HepG2 (cell line): ENCODE data around the gene MSANTD1. TPM values are rescaled to one million over a fixed set of nuclear protein-coding genes. Genes with fewer than 3 reads are reported as not detected.

ENCODE experiments used
- ARID3A ChIP-seq: IDR thresholded peaks from 2 replicates; pipeline ENCODE4 v1.6.1; 2012; ENCODE audit warnings: low read depth, low read length, improper control_type of control experiment
- FOXP4 ChIP-seq: sonication (generic); formaldehyde crosslinking; IDR thresholded peaks from 2 replicates; pipeline ENCODE4 v1.4.0; 2020; ENCODE audit warnings: missing genetic modification reagents
- HDAC2 ChIP-seq: sonication (generic); formaldehyde crosslinking; IDR thresholded peaks from 2 replicates; pipeline ENCODE4 v1.4.0; 2020; ENCODE audit warnings: missing genetic modification reagents
- HES4 ChIP-seq: sonication (generic); formaldehyde crosslinking; IDR thresholded peaks from 2 replicates; pipeline ENCODE4 v1.9.0; 2021; ENCODE audit warnings: mild to moderate bottlenecking, missing genetic modification reagents, borderline replicate concordance
- HNF4G ChIP-seq, 2 experiments: sonication (generic) in 1 of 2; formaldehyde crosslinking in 1 of 2; IDR thresholded peaks; 2 replicates each; pipeline versions ENCODE4 v1.4.0 to v1.6.1; 2011 to 2020; ENCODE audit warnings: borderline replicate concordance in 2 of 2, low read depth in 2 of 2, mild to moderate bottlenecking in 2 of 2, low read length in 1 of 2, missing genetic modification reagents in 1 of 2, moderate library complexity in 1 of 2
- IKZF1 ChIP-seq: fragments of 450-650 bp; IDR thresholded peaks from 2 replicates; pipeline ENCODE4 v1.7.1; 2016
- JDP2 ChIP-seq: sonication (generic); formaldehyde crosslinking; IDR thresholded peaks from 2 replicates; pipeline ENCODE4 v1.8.1; 2022; ENCODE audit warnings: missing genetic modification reagents, borderline replicate concordance
- MIXL1 ChIP-seq: IDR thresholded peaks from 2 replicates; pipeline ENCODE4 v1.6.1; 2016
- MTA1 ChIP-seq: sonication (generic); formaldehyde crosslinking; IDR thresholded peaks from 2 replicates; pipeline ENCODE4 v1.4.0; 2020; ENCODE audit warnings: missing genetic modification reagents, mild to moderate bottlenecking, borderline replicate concordance
- NCOA2 ChIP-seq: sonication (generic); formaldehyde crosslinking; IDR thresholded peaks from 2 replicates; pipeline ENCODE4 v1.8.0; 2022; ENCODE audit warnings: inconsistent platforms
- PAXIP1 ChIP-seq: sonication (generic); formaldehyde crosslinking; conservative IDR thresholded peaks from 2 replicates; pipeline ENCODE4 v1.4.0; 2020; ENCODE audit warnings: mild to moderate bottlenecking, missing genetic modification reagents, moderate library complexity
- RAD51 ChIP-seq: fragments of 450-650 bp; IDR thresholded peaks from 2 replicates; pipeline ENCODE4 v1.6.1; 2016; ENCODE audit warnings: borderline replicate concordance
- RFX3 ChIP-seq: IDR thresholded peaks from 2 replicates; pipeline ENCODE4 v1.6.1; 2016; ENCODE audit warnings: missing biosample characterization, missing genetic modification reagents
- SALL2 ChIP-seq: sonication (generic); formaldehyde crosslinking; IDR thresholded peaks from 2 replicates; pipeline ENCODE4 v1.8.1; 2023; ENCODE audit warnings: mild to moderate bottlenecking, missing genetic modification reagents, inconsistent platforms
- THYN1 ChIP-seq: sonication (generic); formaldehyde crosslinking; IDR thresholded peaks from 2 replicates; pipeline ENCODE4 v1.8.1; 2023; ENCODE audit warnings: low read depth, mild to moderate bottlenecking, moderate library complexity, missing genetic modification reagents, borderline replicate concordance
- ZFP62 ChIP-seq: sonication (generic); formaldehyde crosslinking; IDR thresholded peaks from 2 replicates; pipeline ENCODE4 v1.4.0; 2020; ENCODE audit warnings: missing genetic modification reagents
- ZNF224 ChIP-seq: sonication (generic); formaldehyde crosslinking; IDR thresholded peaks from 2 replicates; pipeline ENCODE4 v1.5.0; 2020; ENCODE audit warnings: mild to moderate bottlenecking, missing genetic modification reagents
- ZNF235 ChIP-seq: sonication (generic); formaldehyde crosslinking; IDR thresholded peaks from 2 replicates; pipeline ENCODE4 v1.8.1; 2023; ENCODE audit warnings: mild to moderate bottlenecking, missing genetic modification reagents, borderline replicate concordance
- ZNF33A ChIP-seq: sonication (generic); formaldehyde crosslinking; IDR thresholded peaks from 2 replicates; pipeline ENCODE4 v1.5.1; 2020; ENCODE audit warnings: missing genetic modification reagents, mild to moderate bottlenecking, moderate library complexity, borderline replicate concordance
- ZNF468 ChIP-seq: sonication (generic); formaldehyde crosslinking; IDR thresholded peaks from 2 replicates; pipeline ENCODE4 v1.8.0; 2022; ENCODE audit warnings: mild to moderate bottlenecking, moderate library complexity, missing genetic modification reagents
- ZNF678 ChIP-seq: sonication (generic); formaldehyde crosslinking; IDR thresholded peaks from 2 replicates; pipeline ENCODE4 v1.4.0; 2020; ENCODE audit warnings: mild to moderate bottlenecking, missing genetic modification reagents
- ZNF709 ChIP-seq: sonication (generic); formaldehyde crosslinking; IDR thresholded peaks from 2 replicates; pipeline ENCODE4 v1.5.0; 2020; ENCODE audit warnings: mild to moderate bottlenecking, missing genetic modification reagents
- polyA plus RNA-seq, 8 experiments: library from polyadenylated mRNA; depleted of rRNA in 3 of 8; stranded (reverse) in 7 of 8; unstranded in 1 of 8; fragments of >200 nt; fragmentation: Illumina TruSeq in 4 of 8; extraction: Trizol in 4 of 8; gene quantifications; 2 replicates each; pipeline versions ENCODE4 v1.2.1 to v1.2.3, GENCODE V29; 2011 to 2016; ENCODE audit warnings: low read depth in 4 of 8, missing spikeins in 1 of 8, mixed read lengths in 1 of 8; ENCODE audit not compliant: insufficient read depth in 1 of 8
- total RNA-seq, 5 experiments: library from RNA; depleted of rRNA; stranded (reverse); fragments of >200 nt; fragmentation: Illumina TruSeq; extraction: Trizol; gene quantifications; 2 replicates each; pipeline ENCODE4 v1.2.3, GENCODE V29; 2016; ENCODE audit warnings: low read depth in 1 of 5

Gene MSANTD1
- total and polyA plus RNA-seq, 2 of the 13 experiments (the other 11 are each of a cell fraction or from before 2014, with no cell fraction given), result 0.22 to 0.40 TPM

GRCh38 chr4:3202836-3203820 is 45.8 kb upstream of the MSANTD1 start (continued):
- TF ChIP-seq ZFP62 (no peak), HDAC2 (CRISPR knock-in tag) (no peak), ZNF224 (CRISPR knock-in tag) (no peak), IKZF1 (no peak), HNF4G (IDR thresholded peaks at IDR 0.05; ENCODE audit: borderline replicate concordance, low read depth, low read length) (0 out of 2 replicates have a peak, but pooled peaks have one; percentile 30), HNF4G (CRISPR knock-in tag; IDR thresholded peaks at IDR 0.05; ENCODE audit: borderline replicate concordance, low read depth) (0 out of 2 replicates have a peak, but pooled peaks have one; percentile 27), THYN1 (CRISPR knock-in tag) (no peak), RFX3 (CRISPR knock-in tag) (no peak), FOXP4 (CRISPR knock-in tag) (peak; percentile 49; the same call in 1 of the 2 replicates), ZNF235 (CRISPR knock-in tag) (no peak), JDP2 (CRISPR knock-in tag) (no peak), PAXIP1 (CRISPR knock-in tag) (peak; percentile 88), MTA1 (CRISPR knock-in tag) (no peak), MIXL1 (CRISPR knock-in tag) (0 out of 2 replicates have a peak, but pooled peaks have one; percentile 21), RAD51 (no peak), NCOA2 (CRISPR knock-in tag) (peak; percentile 41; the same call in 1 of the 2 replicates), ZNF709 (no peak), ZNF33A (no peak), SALL2 (no peak), ARID3A (no peak), HES4 (CRISPR knock-in tag) (no peak), ZNF678 (CRISPR knock-in tag) (no peak), ZNF468 (no peak)
